ENCODE data around the gene CNTNAP2.
"Not testable (repeated sequence)": the region's sequence is repeated elsewhere in the genome, so short reads cannot be mapped to it uniquely, and the experiment has no call there.

CNTNAP2 gene

DNA sequence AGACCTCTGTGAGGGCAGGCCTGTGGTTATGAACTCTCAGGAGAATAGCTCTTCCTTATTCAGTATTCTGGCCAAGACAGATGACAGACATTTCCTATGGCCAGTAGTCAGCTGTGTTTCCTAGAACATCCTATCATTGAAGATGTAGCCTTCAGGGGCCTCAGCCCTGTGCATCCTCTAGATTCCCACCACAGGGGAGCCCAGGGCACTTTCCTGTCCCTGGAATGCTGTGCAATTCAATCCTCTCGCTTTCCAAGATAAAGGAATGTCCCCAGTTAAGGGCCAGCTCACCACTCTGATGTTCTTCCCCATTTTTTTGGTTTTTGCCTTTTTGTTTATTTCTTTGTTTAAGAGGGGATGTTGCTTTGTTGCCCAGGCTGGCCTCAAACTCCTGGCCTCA is 1895.2 kb downstream of the CNTNAP2 start:
- DNase-seq, result no peak

DNA sequence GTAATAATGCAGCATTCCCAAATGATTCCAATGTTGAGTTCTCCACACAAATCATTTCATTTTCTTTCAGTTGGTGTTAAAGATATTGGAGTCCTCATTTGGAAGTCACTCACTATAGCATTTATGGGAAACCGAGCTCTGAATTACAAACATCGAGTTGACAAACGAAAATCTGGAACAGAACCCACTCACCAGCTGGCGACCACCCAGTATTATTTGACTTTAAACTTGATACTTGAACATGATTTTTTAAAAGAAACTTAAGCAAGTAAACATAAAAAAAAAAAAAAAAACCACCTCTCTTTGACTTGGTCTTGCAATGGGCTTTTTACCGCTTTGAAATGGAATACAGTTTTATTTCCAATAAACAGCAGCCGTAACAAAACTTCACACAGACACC is 1897.4 kb downstream of the CNTNAP2 start:
- no peak for DNase-seq

DNA sequence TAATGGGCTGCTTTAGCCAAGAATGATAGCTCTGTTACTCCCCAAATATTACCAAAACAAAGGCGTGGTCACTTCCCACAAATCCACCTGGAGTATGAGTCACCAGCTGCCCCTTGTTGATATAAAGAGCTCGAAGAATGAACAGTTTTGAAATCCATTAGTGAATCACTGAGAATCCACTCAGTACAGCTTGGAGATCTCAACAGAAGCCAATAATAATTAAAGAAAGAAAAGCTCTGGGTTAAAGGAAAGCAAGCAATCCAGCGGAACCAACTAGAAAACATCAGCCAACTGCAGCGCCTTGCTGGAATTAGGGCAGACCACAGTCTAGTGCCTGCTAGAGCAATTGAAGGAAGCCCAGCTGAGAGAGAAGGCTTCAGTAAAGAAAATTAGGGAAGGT is 1897.9 kb downstream of the CNTNAP2 start:
- DNase-seq, result no peak

DNA sequence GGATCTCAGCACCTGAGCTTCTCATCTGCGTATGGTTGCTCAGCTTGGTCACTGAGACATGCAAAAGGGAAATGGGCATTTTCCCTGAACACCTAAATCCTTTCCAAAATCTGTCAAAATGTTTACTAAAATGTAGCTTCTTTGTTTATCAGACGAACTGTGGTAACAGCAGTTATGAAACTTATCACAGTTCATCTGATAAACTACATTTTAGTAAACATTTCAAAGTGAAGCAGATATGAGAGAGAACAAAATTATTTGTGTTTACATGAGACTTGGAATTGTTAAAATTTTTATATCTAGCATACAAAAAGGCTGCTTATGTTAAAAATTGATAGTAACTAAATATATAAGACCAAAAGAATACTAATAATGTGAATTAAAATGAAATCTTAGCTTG is 1900.5 kb downstream of the CNTNAP2 start:
- DNase-seq, result no peak

DNA sequence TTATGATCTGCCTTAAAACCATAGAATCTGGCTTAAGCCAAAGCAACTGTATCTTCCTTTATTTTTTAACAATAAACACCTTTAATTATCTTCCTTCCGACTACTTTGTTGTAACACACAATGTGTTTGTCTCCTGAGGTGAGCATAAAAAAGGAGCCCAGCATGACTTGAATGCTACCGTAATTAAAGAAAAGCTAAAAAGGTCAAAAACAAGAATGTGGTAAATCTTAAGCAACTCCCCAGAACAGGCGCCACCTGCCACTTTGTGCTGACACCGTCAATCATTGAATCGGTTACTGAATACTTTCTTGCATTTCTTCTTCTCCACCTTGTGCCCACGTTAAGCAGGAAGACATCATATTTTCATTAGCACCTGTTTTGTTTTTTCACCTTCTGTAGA is 1904.1 kb downstream of the CNTNAP2 start:
- no peak for DNase-seq

DNA sequence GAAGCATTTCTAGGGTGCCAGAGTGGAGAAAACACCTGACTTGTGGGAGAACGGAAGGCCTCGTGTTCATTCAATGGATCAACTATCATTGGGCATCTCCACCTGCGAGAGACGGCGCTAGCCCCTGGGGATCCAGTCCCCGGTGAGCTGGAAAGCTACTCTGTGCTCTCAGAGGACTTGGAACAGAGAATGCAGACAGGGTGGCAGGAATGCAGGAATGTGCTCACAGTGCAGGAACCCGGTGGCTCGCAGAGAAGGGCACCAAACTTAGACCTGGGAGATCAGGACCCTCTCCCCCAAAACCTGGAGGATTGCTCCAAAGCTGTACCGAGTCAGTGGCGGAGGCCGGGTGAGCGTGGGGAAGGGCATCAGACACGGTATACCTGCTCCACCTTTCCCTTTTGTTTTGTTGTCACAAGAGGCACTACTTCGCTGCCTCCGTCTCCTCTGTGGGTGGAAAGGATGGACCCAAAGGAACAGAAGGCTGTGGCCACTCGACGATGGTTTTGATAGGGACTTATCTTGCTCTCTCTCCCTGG is 1905.0 kb downstream of the CNTNAP2 start:
- DNase-seq, result no peak

DNA sequence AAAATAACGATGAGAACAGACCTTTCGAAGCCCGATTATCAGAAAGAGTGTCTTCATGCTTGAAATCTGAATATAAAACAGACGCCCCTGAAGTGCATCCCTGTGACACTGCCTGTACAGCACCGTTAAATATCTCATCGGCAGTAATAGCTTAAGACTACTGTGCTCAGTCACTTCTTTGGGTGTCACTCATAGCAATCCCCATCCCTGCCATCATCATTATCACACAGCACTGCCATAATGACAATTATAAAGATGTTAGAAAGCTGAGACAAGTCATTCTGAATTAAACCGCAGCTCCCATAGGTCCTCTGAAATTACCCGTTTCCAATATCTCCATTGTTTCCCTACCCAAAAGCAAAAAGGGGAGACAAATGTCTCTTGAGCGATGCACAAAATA is 1906.2 kb downstream of the CNTNAP2 start:
- DNase-seq, result no peak

DNA sequence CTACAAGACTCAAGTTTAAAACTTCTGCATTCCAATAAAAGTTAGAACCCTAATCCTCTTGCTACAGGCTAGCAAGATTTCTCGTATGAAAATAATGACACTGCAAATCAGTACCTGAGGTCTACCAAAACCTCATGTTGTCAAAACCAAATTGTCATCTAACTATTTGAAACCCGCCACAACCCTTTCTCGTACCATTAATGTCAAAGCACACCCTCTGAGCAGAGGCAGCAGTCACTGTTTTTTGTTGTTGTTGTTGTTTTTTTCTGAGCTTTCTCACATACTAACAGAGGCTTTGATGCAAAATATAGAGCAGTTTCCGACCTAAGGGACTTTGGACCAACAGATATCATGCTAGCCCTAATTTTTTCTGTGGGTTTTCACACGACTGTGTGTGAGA is 1910.1 kb downstream of the CNTNAP2 start:
- DNase-seq, result no peak

DNA sequence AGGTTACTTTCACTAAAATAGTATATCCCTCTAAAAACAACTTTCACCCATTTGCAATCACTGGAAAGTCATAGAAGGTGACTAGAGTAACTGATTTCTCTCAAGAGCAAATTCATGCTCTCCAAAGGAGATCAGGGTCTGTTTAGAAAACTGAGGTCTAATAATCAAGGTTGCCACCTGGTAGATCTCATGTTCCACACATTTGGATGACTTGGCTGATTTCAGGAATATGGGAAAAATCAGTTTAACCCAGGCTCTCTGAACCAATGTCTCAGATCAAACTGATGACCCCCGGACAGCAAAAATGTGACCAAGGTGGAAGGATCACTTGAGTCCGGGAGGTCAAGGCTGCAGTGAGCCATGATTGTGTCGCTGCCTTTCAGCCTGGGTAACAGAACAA is 1911.6 kb downstream of the CNTNAP2 start:
- DNase-seq, result no peak

DNA sequence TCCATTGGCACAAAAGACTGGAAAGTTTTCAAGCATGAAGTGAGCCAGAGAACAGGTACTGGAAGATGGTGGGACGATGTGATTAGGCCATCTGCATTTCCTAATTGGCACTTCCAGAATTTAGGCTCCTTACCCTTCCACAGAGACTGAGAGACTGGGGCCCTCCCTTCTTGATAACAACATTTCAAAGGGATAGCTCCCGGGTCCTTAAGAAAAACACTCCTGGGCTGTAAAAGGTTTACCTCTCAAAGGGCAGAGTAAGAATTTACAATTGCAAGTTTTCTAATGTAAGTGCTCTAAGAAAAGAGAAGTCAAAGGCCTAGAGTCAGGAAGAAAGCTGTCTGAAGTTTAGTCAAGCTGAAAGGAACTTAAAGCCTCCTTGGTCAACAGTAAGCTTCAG is 1914.4 kb downstream of the CNTNAP2 start:
- DNase-seq, result no peak

DNA sequence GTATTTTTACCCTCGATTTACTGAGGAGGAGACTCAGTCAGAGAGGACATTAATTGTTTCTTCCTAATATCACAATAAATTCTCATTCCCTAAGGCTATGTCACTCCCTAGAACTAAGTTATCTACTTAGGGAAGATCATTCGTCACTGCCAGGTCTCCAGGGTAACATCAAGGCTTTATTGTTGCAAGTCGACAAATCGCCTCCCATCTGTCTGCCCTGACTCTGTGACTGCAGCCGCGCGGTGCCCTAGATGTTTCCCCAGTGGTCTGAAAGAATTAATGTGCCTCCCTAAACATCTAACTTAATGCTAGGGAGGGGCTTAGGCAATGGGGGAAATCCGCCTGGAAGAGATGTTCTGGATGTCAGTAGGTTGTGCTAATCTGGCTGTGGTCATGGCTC is 1915.2 kb downstream of the CNTNAP2 start:
- DNase-seq, result no peak

DNA sequence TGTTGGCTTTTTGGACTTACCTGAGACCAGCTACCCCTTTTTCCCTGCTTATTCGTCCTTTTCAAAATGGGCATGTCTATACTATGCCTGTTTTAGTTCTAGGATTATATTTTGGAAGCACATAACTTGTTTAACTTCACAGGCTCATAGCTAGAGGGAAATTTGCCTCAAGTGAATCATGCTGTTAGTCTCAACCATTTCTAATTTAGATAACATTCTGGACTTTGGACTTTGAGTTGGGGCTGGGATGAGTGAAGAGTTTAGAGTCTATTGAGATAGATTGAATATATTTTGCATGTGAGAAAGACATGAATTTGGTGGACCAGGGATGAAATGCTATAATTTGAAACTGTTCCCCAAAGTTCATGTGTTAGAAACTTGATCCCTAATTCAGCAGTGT is 1919.3 kb downstream of the CNTNAP2 start:
- DNase-seq, result no peak

DNA sequence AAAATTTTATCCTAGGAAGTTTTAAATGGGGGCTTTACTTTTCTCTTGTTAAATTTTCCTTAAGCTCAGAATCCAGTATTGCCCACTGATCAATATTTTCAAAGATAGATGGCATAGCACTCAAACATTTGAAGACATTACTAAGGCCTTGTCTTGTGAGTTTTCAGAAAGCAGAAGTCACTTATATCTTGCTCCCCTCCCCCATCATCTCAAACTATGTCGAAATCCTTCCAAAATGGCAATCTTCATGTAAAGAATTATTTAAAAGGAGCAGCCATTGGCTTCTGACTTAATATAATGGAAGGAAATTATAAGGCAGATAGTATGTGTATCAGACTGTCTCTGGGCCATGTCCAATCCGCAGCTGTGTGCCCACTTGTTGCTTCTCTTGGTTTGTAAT is 1920.4 kb downstream of the CNTNAP2 start:
- no peak for DNase-seq

DNA sequence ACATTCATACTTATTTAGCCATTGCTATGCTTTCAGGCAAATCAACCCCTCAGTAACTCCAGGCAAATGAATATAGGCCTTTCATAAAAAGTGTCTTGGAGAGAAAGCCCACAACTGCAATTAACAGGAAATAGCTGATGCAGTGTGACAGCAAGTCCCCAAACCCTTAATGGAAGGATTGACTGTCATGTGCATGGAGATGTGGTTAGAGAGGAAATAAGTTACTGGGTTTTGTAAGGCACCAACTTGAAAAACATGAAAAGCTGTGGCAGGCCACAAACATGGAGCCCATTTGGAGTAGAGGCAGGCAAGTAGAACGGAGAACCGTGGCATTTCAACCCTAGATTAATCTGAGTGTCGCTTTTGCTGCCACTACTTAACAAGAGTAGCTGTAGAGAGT is 1924.6 kb downstream of the CNTNAP2 start:
- no peak for DNase-seq

DNA sequence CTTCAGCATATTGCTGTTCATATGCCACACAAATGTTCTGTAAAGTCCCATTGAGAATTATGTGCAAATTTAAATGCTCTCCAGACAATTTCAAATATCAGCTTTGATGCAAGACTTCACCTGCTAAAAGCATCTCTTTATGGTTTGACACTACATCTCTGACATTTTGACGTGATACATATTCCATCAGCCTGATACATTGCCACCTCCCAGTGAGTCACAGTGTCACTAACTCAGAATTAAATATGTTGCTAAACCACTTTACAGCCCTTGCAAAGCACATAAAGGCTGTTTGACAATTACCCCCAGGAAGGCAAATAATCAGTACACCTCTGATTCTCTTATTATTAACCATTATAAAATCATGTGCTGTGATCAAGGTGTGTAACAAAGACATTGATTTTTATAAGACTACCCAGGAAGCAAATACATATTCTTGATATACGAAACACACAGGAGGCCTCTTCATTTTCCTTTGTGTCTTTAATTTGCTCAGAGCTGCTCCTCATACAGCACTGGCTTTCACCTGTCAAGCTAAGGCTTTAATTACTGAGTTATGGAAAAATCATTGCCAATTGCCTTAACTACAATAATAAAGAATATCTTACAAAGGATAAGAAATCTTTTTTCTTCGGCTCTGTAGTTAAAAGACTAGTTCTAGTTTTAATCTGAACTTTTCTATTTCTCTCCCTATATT is 1926.5 kb downstream of the CNTNAP2 start:
- DNase-seq, result no peak

DNA sequence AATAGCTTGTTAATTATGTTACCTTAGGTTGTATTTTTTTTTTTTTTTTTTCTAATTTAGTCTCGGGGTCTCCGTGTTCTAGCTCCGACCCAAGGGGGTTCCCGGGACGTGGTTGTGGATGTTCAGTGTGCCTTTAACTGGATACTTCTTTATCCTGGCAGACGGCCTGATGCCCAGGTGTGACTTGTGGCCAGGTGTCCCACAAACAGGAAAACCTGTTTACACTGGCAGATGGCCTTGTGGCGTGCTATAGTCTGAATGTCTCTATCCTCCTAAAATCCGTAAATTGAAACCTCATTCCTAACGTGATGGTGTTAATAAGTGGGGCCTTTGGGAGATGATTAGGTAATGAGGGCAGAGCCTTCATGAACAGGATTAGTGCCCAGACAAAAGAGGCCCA is 1927.6 kb downstream of the CNTNAP2 start:
- no peak for DNase-seq

DNA sequence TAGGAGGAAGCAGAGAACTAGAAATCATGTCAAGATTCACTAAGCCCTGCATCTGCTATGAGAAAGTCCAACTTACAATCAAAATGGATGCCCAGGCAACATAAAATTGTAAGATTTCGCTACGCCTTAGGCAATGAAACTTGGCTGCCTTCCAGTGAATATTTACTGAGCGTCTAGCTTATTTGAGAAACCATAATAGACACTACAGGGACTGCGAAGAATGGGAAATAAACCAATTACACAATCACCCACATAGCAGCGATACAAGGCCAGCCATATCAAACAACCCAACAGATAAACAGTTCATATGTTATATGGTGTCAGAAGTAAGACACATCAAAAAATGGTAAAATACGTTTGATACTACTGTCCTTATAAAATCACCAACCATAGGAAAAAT is 1928.9 kb downstream of the CNTNAP2 start:
- no peak for DNase-seq

DNA sequence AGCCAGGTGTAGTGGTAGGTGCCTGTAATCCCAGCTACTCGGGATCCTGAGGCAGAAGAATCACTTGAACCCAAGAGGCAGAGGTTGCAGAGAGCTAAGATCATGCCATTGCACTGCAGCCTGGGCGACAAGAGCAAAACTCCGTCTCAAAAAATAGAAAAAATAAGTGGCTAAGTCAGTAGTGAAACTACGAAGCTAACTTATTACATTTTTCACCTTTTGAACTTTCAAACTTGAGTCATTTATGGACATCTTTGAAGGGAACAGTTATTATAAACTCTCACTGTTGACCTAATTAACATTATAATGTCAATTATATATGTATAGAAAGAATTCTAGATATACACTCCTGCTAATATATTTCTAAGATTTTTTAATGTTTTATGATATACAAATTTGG is 1932.5 kb downstream of the CNTNAP2 start:
- no peak for DNase-seq

DNA sequence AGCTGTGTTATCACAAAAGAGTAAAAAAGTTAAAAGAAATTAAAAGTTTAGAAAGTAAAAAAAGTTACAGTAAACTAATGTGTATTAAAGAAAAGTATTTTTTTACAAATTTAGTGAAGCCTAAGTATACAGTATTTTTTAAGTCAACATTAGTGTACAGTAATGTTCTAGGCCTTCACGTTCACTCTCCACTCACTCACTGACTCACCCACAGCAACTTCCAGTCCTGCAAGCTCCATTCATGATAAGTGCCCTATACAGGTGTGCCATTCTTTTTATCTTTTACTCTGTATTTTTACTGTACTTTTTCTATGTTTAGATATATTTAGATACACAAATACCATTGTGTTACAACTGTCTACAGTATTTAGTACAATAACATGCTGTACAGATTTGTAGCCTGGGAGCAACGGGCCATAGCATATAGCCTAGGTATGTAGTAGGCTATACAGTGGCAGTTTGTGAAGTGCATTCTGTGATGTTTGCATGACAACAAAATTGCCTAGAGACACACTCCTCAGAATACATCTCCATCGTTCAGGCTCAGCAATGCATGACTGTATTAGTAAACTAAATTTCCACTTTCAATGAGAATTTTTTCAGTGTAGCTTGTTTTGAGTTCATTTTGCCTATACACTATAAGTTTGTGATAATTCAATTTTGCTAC is 1934.0 kb downstream of the CNTNAP2 start:
- DNase-seq, result no peak

DNA sequence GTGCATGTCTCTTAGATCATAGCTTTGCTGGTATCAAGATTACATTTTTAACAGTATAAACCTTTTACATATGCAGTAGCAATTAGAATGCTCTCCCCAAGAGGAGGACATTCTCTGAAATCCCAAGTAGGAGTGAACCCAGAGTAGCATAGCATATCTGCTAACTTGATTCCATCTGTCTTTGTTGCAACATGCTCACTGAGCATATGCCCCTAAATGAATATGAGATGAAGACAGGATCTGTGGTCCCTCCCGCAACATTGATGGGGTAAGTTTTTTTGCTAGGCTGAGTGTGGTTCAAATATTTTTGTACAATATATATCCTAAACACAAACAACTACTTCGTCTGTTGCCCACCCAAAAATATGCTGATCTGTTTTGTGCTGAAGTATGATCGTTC is 1939.8 kb downstream of the CNTNAP2 start:
- DNase-seq, result no peak

DNA sequence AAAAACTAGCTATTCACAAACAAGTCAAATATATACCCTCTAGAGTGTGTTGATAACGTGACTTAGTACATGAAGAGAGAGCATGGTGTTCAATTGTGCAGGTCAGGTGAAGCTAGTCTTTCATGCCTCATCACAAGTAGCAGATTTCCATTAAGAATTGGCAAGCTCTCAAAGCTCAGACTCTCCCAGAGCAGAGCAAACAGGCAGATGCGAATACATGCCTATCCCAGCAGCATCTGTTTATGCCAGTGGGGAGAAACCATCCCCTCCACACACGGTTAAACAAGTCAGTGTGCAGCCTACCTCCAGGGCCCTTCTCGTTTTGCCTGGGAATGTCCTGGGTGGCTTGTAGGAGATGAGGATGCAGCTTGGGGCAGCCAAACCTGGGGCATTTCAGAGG is 1941.5 kb downstream of the CNTNAP2 start:
- no peak for DNase-seq

DNA sequence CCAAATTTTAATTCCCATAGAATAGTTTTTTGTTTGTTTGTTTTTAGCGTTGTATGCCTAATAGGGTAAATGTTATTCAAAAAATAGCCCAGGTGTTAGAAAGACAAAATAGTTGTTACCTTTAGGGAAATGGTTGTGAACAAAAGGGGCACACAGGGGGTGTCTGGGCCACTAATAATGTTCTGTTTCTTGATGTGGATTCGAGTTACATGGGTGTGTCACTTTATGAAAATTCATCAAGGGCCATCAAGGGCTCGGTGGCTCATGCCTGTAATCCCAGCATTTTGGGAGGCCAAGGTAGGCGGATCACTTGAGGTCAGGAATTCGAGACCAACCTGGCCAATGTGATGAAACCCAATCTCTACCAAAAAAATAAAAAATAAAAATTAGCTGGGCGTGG is 1942.2 kb downstream of the CNTNAP2 start:
- no peak for DNase-seq

DNA sequence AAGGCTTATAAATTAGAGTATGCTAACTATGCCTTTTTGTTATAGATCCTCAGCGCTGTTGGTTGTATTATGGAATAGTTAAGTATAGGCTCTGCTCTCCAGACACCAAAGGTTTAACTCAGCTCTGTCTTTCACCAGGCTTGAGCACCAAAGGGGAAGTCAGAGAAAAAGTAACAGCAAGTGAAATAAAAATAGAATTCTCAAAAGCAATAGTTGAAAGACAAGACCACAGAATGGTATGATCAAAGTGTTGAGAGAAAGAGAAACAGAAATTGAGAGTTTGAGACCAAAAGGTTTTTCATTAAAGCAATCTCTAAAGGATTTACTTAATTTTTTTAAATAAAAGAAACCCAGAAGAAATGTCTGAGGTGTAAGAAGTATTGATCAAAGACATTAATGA is 1944.1 kb downstream of the CNTNAP2 start:
- DNase-seq, result no peak

DNA sequence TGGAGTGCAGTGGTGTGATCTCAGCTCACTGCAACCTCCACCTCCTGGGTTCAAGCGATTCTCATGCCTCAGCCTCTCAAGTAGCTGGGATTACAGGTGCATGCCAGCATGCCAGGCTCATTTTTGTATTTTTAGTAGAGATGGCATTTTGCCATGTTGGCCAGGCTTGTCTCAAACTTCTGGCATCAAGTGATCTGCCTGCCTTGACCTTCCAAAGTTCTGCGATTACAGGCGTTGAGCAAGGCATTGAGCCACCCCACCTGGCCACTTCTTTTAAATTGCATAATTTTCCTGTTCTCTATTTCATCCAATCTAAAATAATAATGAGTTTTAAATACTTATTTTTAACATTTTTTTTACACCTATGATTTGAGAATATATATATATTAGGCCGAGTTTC is 1961.5 kb downstream of the CNTNAP2 start:
- DNase-seq, result not testable (repeated sequence)

Measured in right forelimb (tissue), 1 donor.